K562 (cell line): Measurements from ENCODE around the gene CLCF1. TPM values are rescaled to one million over a fixed set of nuclear protein-coding genes. Genes with fewer than 3 reads are reported as not detected.
A peak's percentile ranks its signal among the peaks of the same experiment; 100 is the strongest.

Experiments
- CREBBP ChIP-seq: IDR thresholded peaks from one replicate; pipeline ENCODE4 v1.6.1; 2012; ENCODE audit warnings: low read depth, mild to moderate bottlenecking, control low read depth, inconsistent platforms, low read length
- CUX1 ChIP-seq: fragments of 200-800 bp; sonication (Bioruptor generic); IDR thresholded peaks from 2 replicates; pipeline ENCODE4 v1.6.1; 2016; ENCODE audit warnings: missing genetic modification characterization, missing compliant biosample characterization
- GATA2 ChIP-seq: sonication (generic); formaldehyde crosslinking; IDR thresholded peaks from 2 replicates; pipeline ENCODE4 v1.4.0; 2020; ENCODE audit warnings: mild to moderate bottlenecking, missing genetic modification reagents
- HDAC8 ChIP-seq: fragments of 450-650 bp; IDR thresholded peaks from 2 replicates; pipeline ENCODE4 v1.6.1; 2016; ENCODE audit warnings: mild to moderate bottlenecking, missing genetic modification characterization, moderate library complexity, missing compliant biosample characterization
- HNRNPUL1 ChIP-seq: fragments of 200-400 bp; formaldehyde crosslinking; IDR thresholded peaks from 2 replicates; pipeline ENCODE4 v1.6.1; 2017; ENCODE audit warnings: low read length
- KLF6 ChIP-seq: fragments of 250-450 bp; sonication (Bioruptor Pico); IDR thresholded peaks from 2 replicates; pipeline ENCODE4 v1.4.0; 2020; ENCODE audit warnings: mild to moderate bottlenecking, moderate library complexity, borderline replicate concordance
- MAFG ChIP-seq: fragments of 450-650 bp; conservative IDR thresholded peaks from 2 replicates; pipeline ENCODE4 v1.6.1; 2016; ENCODE audit warnings: missing genetic modification characterization, missing compliant biosample characterization
- POLR2G ChIP-seq: fragments of 200-400 bp; formaldehyde crosslinking; IDR thresholded peaks from 2 replicates; pipeline ENCODE4 v1.6.1; 2017; ENCODE audit warnings: low read depth, mild to moderate bottlenecking, antibody characterized with exemption, low read length, moderate library complexity
- POLR2H ChIP-seq: IDR thresholded peaks from 2 replicates; pipeline ENCODE4 v1.6.1; 2016; ENCODE audit warnings: missing genetic modification characterization, low read depth, mild to moderate bottlenecking, control low read depth, missing compliant biosample characterization, moderate library complexity
- RFX5 ChIP-seq: IDR thresholded peaks from 2 replicates; pipeline ENCODE4 v1.6.1; 2011; ENCODE audit warnings: low read depth, mild to moderate bottlenecking, improper control_type of control experiment, low read length
- SUPT5H ChIP-seq: fragments of 450-650 bp; IDR thresholded peaks from 2 replicates; pipeline ENCODE4 v1.6.1; 2016
- TCF15 ChIP-seq: fragments of 250-450 bp; sonication (Bioruptor Pico); IDR thresholded peaks from 2 replicates; pipeline ENCODE4 v1.8.0; 2022; ENCODE audit warnings: moderate library complexity, mild to moderate bottlenecking, inconsistent platforms
- ZBTB5 ChIP-seq: fragments of 450-650 bp; IDR thresholded peaks from 2 replicates; pipeline ENCODE4 v1.6.1; 2017; ENCODE audit warnings: antibody characterized with exemption
- ZNF316 ChIP-seq: fragments of 450-650 bp; IDR thresholded peaks from 2 replicates; pipeline ENCODE4 v1.6.1; 2016
- polyA plus RNA-seq, 8 experiments: library from polyadenylated mRNA; depleted of rRNA in 4 of 8; stranded (reverse) in 5 of 8; unstranded in 3 of 8; fragments of >200 nt; fragmentation: Nextera tagmentation in 2 of 8; fragmentation: Illumina TruSeq in 1 of 8; extraction: Ambion mirVana in 2 of 8; extraction: Trizol in 1 of 8; gene quantifications; 2 replicates each; pipeline versions ENCODE4 v1.2.1 to v1.2.3, GENCODE V29; 2011 to 2014; ENCODE audit warnings: inconsistent platforms in 1 of 8, missing spikeins in 1 of 8
- total RNA-seq, 7 experiments: library from RNA; depleted of rRNA in 6 of 7; stranded (reverse); fragments of >200 nt in 6 of 7; fragmentation: Illumina TruSeq in 2 of 7; extraction: Trizol in 2 of 7; gene quantifications; 2 replicates each; pipeline versions ENCODE4 v1.2.1 to v1.2.3, GENCODE V29; 2011 to 2021; ENCODE audit warnings: low replicate concordance in 1 of 7
- TF ChIP-seq, protein P1 (sequence below): fragments of 450-650 bp; formaldehyde crosslinking; conservative IDR thresholded peaks from 2 replicates; pipeline ENCODE4 v1.4.0; 2022; ENCODE audit warnings: mild to moderate bottlenecking, missing genetic modification characterization
- TF ChIP-seq, protein P2 (sequence below): sonication (generic); formaldehyde crosslinking; IDR thresholded peaks from 2 replicates; pipeline ENCODE4 v1.8.0; 2022; ENCODE audit warnings: mild to moderate bottlenecking, missing genetic modification reagents, borderline replicate concordance

CLCF1 gene
- total and polyA plus RNA-seq, 9 of the 15 experiments (the other 6 are each of a cell fraction or from before 2014, with no cell fraction given) = 0.49 to 5.8 (median 3.0) TPM

DNA sequence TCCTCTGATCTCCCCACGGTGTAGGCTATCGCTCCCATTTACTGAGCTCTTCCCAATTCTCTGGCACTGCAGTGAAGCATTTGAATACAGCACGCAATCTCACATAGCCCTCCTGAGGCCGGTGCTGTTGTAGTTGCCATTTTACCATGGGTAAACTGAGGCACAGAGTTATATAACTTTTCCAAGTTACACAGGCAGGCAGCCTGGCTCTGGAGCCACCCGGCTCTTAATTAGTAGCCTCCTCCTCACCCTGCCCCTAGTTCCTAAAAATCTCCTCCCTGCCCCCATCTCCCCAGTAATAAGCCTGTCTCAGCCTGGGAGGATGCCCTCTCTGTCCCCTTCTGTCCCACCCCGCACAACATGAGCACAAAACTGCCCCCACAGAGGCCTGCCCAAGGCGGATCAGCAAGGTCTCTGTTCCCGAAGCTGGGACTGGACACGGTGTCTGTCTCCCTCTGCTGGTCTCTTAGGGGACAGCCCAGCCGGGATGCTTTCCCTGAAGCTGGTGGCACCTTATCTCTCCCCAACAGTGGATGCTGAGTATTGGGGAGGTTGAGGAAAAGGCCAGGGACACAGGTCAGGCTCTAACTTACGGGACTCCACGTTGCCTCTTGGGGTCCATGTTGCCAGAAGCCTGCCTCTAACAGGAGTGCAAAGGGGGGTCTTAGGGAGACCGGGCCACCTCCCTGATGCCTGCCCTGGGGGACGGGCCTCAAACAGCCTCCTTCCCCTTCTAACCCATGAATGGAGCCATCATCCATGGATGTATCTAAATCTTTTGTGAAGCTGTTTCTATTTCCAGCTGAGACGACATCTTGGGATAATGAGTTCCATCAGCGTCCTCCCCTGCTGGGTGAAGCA is 9.1 kb upstream of the CLCF1 start (continued):
- no peak for TF ChIP-seq POLR2H (tag)
- no peak for TF ChIP-seq MAFG
- TF ChIP-seq HNRNPUL1 = no peak
- peak; percentile 18; the same call in 1 of the 2 replicates for TF ChIP-seq GATA2 (CRISPR knock-in tag)
- no peak for TF ChIP-seq CUX1
- no peak for TF ChIP-seq HDAC8
- no peak for TF ChIP-seq KLF6
- TF ChIP-seq, protein P1, sequence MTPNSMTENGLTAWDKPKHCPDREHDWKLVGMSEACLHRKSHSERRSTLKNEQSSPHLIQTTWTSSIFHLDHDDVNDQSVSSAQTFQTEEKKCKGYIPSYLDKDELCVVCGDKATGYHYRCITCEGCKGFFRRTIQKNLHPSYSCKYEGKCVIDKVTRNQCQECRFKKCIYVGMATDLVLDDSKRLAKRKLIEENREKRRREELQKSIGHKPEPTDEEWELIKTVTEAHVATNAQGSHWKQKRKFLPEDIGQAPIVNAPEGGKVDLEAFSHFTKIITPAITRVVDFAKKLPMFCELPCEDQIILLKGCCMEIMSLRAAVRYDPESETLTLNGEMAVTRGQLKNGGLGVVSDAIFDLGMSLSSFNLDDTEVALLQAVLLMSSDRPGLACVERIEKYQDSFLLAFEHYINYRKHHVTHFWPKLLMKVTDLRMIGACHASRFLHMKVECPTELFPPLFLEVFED (CRISPR knock-in tag) = no peak
- no peak for TF ChIP-seq POLR2G
- TF ChIP-seq TCF15 (CRISPR knock-in tag) = no peak
- no peak for TF ChIP-seq SUPT5H
- no peak for TF ChIP-seq ZNF316
- no peak for TF ChIP-seq RFX5
- TF ChIP-seq, protein P2, sequence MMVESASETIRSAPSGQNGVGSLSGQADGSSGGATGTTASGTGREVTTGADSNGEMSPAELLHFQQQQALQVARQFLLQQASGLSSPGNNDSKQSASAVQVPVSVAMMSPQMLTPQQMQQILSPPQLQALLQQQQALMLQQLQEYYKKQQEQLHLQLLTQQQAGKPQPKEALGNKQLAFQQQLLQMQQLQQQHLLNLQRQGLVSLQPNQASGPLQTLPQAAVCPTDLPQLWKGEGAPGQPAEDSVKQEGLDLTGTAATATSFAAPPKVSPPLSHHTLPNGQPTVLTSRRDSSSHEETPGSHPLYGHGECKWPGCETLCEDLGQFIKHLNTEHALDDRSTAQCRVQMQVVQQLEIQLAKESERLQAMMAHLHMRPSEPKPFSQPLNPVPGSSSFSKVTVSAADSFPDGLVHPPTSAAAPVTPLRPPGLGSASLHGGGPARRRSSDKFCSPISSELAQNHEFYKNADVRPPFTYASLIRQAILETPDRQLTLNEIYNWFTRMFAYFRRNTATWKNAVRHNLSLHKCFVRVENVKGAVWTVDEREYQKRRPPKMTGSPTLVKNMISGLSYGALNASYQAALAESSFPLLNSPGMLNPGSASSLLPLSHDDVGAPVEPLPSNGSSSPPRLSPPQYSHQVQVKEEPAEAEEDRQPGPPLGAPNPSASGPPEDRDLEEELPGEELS = 0 out of 2 replicates have a peak, but pooled peaks have one; percentile 49
- TF ChIP-seq ZBTB5 = no peak
- no peak for TF ChIP-seq CREBBP
